GM12891 (cell line): ENCODE measurements around the gene RECQL.

Source experiments
- POLR2A ChIP-seq: IDR thresholded peaks from 2 replicates; pipeline ENCODE4 v1.6.1; 2011; ENCODE audit warnings: low read depth, low read length, control low read depth
- SPI1 ChIP-seq: IDR thresholded peaks from 2 replicates; pipeline ENCODE4 v1.6.1; 2011; ENCODE audit warnings: low read depth, low read length, control low read depth
- TAF1 ChIP-seq: IDR thresholded peaks from 2 replicates; pipeline ENCODE4 v1.6.1; 2011; ENCODE audit warnings: low read depth, low read length, control low read depth

- TF ChIP-seq POLR2A (no peak), TAF1 (no peak), SPI1 (no peak)
Measured at GRCh38 chr12:21541773-21542172, 40.3 kb upstream of the RECQL start.
